ENCODE measurements around the gene BPIFB1.

The BPIFB1 gene

DNA sequence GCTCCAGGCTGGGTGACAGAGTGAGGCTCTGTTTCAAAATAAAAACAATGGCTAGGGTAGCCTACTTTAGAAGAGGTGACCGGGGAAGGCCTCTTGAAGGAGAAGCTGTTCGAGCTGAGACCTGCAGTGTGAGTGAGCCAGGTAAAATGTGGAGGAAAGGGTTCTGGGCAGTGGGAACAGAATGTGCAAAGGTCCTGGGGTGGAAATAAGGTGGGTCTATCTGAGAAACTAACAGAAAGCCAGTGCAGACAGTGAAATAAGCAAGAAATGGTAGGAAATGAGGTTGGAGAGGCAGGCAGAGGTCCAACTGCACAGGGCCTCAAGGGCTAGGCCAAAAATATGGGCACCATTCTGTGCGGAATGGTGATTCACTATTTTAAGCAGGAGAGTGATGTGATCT, 53.4 kb downstream of the BPIFB1 start:
- no peak for DNase-seq (ENCODE audit: low read depth, low spot score)
- no peaks in the 10 kb centered on the region for H3K27me3 ChIP-seq (ENCODE audit: insufficient read depth, insufficient read length)
- H3K4me3 ChIP-seq (ENCODE audit: insufficient read length, low read depth), result no peak overlapping the region
- H3K9ac ChIP-seq (ENCODE audit: insufficient read length, low read depth), result no peak overlapping the region
- H3K36me3 ChIP-seq (ENCODE audit: insufficient read depth, insufficient read length, low read length), result no peaks in the 10 kb centered on the region
- no peak for TF ChIP-seq ZNF274 (IDR thresholded peaks at IDR 0.05; ENCODE audit: low read depth, low read length)
- no peak for TF ChIP-seq SUZ12 (IDR thresholded peaks at IDR 0.05; ENCODE audit: extremely low read depth, insufficient read depth, insufficient read length)
- no peak for TF ChIP-seq YY1 (IDR thresholded peaks at IDR 0.05; ENCODE audit: insufficient read depth, insufficient read length)
- no peaks in the 10 kb centered on the region for H3K9me3 ChIP-seq (ENCODE audit: insufficient read depth, low read length)
- H3K4me1 ChIP-seq (ENCODE audit: insufficient read depth, insufficient read length), result peaks cover 2% of the 10 kb centered on the region

DNA sequence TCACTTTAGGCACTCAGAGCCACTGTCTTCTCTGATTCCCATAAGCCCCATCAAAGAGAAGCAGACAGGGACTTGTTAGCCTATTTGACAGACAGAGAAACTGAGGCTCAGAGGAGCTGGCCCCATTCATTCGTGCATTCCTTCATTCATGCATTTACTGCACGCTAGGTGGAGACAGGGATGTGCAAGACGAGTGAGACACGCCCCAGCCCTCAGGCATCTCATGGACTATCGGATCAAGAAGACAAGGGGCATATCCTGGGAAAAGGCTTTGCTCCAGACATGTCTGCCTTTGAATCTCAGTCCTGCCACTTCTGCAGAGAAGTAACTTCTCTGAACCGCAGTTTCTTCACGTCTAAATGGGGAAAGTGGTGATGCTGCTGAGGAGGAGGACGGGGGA, 54.1 kb downstream of the BPIFB1 start:
- no peak for DNase-seq (ENCODE audit: low read depth, low spot score)
- no peak overlapping the region for H3K4me3 ChIP-seq (ENCODE audit: insufficient read length, low read depth)
- H3K9me3 ChIP-seq (ENCODE audit: insufficient read depth, low read length), result no peaks in the 10 kb centered on the region
- H3K36me3 ChIP-seq (ENCODE audit: insufficient read depth, insufficient read length, low read length), result no peaks in the 10 kb centered on the region
- H3K27me3 ChIP-seq (ENCODE audit: insufficient read depth, insufficient read length), result no peaks in the 10 kb centered on the region
- peaks cover 2% of the 10 kb centered on the region for H3K4me1 ChIP-seq (ENCODE audit: insufficient read depth, insufficient read length)
- TF ChIP-seq YY1 (IDR thresholded peaks at IDR 0.05; ENCODE audit: insufficient read depth, insufficient read length), result no peak
- no peak for TF ChIP-seq ZNF274 (IDR thresholded peaks at IDR 0.05; ENCODE audit: low read depth, low read length)
- TF ChIP-seq SUZ12 (IDR thresholded peaks at IDR 0.05; ENCODE audit: extremely low read depth, insufficient read depth, insufficient read length), result no peak
- no peak overlapping the region for H3K9ac ChIP-seq (ENCODE audit: insufficient read length, low read depth)

DNA sequence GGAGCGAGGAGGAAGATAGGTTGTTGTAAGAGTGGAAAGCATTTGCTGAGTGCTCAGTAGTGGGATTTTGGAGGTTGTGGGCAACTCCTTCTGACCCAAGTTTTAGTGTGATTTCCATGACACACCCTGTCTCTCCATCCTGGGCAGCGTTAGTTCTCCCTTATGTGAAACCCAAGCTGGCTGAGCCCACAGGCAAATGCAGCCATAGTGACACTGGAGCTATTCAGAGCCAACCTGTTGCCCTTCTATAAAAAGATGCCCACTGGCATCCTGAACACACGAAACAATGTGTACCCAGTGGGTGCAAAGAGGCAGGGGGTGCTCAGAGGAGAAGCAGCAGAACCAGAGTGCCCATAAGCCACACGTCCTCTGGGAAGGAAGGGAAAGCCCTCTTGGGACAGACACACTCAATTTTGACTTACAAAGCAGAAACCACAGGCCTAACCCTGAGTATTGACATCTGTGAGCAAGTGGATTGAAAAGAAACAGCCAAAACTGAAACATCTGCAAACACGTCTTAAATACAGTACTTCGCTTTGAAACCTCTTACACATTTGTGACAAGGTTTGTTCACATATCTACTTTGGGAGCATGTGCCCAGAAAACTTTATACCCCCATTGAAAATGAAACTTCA, 54.6 kb downstream of the BPIFB1 start:
- H3K27me3 ChIP-seq (ENCODE audit: insufficient read depth, insufficient read length), result no peaks in the 10 kb centered on the region
- DNase-seq (ENCODE audit: low read depth, low spot score), result no peak
- no peak overlapping the region for H3K4me3 ChIP-seq (ENCODE audit: insufficient read length, low read depth)
- H3K9me3 ChIP-seq (ENCODE audit: insufficient read depth, low read length), result no peaks in the 10 kb centered on the region
- H3K4me1 ChIP-seq (ENCODE audit: insufficient read depth, insufficient read length), result peaks cover 2% of the 10 kb centered on the region
- H3K36me3 ChIP-seq (ENCODE audit: insufficient read depth, insufficient read length, low read length), result no peaks in the 10 kb centered on the region
- no peak overlapping the region for H3K9ac ChIP-seq (ENCODE audit: insufficient read length, low read depth)
- TF ChIP-seq ZNF274 (IDR thresholded peaks at IDR 0.05; ENCODE audit: low read depth, low read length) (no peak), SUZ12 (IDR thresholded peaks at IDR 0.05; ENCODE audit: extremely low read depth, insufficient read depth, insufficient read length) (no peak), YY1 (IDR thresholded peaks at IDR 0.05; ENCODE audit: insufficient read depth, insufficient read length) (no peak)

DNA sequence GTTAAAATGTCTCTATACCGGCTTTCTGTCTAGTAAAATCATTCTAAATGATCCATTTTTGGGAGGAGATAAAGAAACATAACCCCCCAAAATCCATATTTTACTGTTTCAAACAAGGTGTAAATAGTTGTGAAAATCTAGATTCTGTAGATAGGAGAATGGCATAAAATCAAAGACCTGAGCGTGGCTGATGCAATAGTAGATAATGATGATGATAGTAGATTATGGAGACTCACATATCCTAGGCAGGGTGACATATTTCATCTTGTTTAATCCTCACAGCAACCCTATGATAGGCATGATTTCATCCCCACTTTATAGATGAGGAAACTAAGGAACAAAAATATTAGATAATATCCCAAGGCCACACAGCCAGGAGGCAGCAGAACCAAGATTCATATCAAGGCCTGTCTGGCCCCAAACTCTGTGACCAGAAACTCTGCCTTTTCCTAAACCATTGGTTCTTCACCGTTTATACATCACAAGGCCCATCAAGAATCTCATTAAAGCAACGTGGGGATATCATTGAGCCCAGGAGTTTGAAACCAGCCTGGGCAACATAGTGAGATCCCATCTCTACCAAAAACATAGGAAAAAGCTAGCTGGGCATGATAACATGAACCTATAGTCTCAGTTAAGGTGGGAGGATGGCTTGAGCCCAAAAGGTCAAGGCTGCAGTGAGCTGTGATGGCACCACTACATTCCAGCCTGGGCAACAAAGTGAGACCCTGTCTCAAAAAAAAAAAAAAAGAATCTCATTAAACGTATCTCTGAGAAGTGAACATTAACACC, 55.6 kb downstream of the BPIFB1 start:
- Histone ChIP-seq H3K36me3 (ENCODE audit: insufficient read depth, insufficient read length, low read length) (no peaks in the 10 kb centered on the region), H3K4me3 (ENCODE audit: insufficient read length, low read depth) (no peak overlapping the region), H3K9me3 (ENCODE audit: insufficient read depth, low read length) (no peaks in the 10 kb centered on the region), H3K9ac (ENCODE audit: insufficient read length, low read depth) (no peak overlapping the region), H3K4me1 (ENCODE audit: insufficient read depth, insufficient read length) (peaks cover 2% of the 10 kb centered on the region), H3K27me3 (ENCODE audit: insufficient read depth, insufficient read length) (no peaks in the 10 kb centered on the region)
- TF ChIP-seq SUZ12 (IDR thresholded peaks at IDR 0.05; ENCODE audit: extremely low read depth, insufficient read depth, insufficient read length) (no peak), ZNF274 (IDR thresholded peaks at IDR 0.05; ENCODE audit: low read depth, low read length) (no peak), YY1 (IDR thresholded peaks at IDR 0.05; ENCODE audit: insufficient read depth, insufficient read length) (no peak)
- DNase-seq (ENCODE audit: low read depth, low spot score), result no peak

DNA sequence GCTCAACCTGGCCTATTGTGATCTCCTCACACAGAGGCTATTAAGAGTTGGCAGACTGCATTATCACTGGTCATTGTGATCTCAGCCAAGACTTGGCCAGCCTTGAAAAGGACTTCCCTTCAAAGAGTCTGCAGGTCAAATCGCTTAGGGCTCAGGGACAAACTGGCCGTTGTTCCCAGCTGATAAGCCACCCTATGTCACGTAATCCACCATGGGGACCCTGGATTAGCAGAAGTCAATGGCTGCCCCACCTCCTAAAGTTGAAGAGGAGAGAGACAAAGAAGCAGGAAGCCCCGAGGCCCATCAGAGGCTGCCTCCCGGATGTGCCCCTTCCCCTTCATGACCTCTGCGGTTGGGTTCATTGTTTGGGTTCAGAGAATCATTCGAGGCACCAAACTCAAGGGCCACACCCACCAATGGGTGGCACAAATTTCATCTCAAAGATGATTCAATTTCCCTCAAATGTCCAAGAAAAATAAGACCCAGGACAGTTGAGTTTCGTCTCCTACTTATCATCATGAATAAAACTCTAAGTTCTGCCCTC, 56.6 kb downstream of the BPIFB1 start:
- Histone ChIP-seq H3K9me3 (ENCODE audit: insufficient read depth, low read length) (no peaks in the 10 kb centered on the region), H3K4me1 (ENCODE audit: insufficient read depth, insufficient read length) (peaks cover 2% of the 10 kb centered on the region), H3K4me3 (ENCODE audit: insufficient read length, low read depth) (no peak overlapping the region), H3K9ac (ENCODE audit: insufficient read length, low read depth) (no peak overlapping the region), H3K36me3 (ENCODE audit: insufficient read depth, insufficient read length, low read length) (no peaks in the 10 kb centered on the region), H3K27me3 (ENCODE audit: insufficient read depth, insufficient read length) (no peaks in the 10 kb centered on the region)
- TF ChIP-seq ZNF274 (IDR thresholded peaks at IDR 0.05; ENCODE audit: low read depth, low read length) (no peak), YY1 (IDR thresholded peaks at IDR 0.05; ENCODE audit: insufficient read depth, insufficient read length) (no peak), SUZ12 (IDR thresholded peaks at IDR 0.05; ENCODE audit: extremely low read depth, insufficient read depth, insufficient read length) (no peak)
- no peak for DNase-seq (ENCODE audit: low read depth, low spot score)

DNA sequence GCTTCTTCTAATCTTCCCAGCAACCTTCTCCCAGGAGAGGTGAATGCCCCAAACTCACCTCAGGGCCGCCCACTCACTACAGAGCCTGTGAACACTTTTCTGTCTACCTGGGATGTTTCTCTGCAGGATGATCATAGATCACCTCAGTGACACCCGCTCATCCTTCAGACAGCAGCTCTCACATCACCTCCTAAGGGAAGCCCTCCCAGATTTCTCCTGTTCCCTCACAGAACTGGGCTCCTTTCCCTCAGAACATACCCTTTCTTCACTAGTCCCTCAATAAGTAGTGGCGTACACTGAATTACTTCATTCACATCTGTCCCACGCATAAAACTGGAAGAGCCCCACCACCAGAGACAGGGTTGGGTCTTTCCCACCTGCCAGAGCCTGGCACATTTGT, 60.5 kb downstream of the BPIFB1 start:
- Histone ChIP-seq H3K36me3 (ENCODE audit: insufficient read depth, insufficient read length, low read length) (peaks cover 3% of the 10 kb centered on the region), H3K9ac (ENCODE audit: insufficient read length, low read depth) (no peak overlapping the region), H3K4me3 (ENCODE audit: insufficient read length, low read depth) (no peak overlapping the region), H3K9me3 (ENCODE audit: insufficient read depth, low read length) (no peaks in the 10 kb centered on the region), H3K27me3 (ENCODE audit: insufficient read depth, insufficient read length) (no peaks in the 10 kb centered on the region), H3K4me1 (ENCODE audit: insufficient read depth, insufficient read length) (peaks cover 11% of the 10 kb centered on the region)
- TF ChIP-seq SUZ12 (IDR thresholded peaks at IDR 0.05; ENCODE audit: extremely low read depth, insufficient read depth, insufficient read length) (no peak), ZNF274 (IDR thresholded peaks at IDR 0.05; ENCODE audit: low read depth, low read length) (no peak), YY1 (IDR thresholded peaks at IDR 0.05; ENCODE audit: insufficient read depth, insufficient read length) (no peak)
- DNase-seq (ENCODE audit: low read depth, low spot score), result no peak

DNA sequence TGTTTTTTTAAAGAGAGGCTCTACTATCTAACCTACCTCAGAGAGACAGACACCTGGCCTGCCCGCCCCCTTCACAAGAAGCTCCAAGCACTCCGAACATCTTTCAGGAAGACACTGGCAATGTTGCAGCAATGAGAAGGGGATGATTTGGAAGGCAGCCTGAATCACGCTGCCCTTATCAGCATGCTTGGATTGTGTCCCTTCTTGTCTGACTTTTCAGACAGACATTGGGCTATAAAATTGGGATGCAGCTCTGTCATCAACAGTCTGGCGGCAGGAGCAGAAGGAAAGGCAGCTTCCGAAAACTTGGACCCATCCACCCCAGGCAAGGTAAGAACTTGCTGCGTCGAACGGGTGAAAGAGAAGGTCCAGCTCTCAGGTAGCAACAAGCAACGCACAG, 62.3 kb downstream of the BPIFB1 start:
- H3K4me1 ChIP-seq (ENCODE audit: insufficient read depth, insufficient read length), result peaks cover 14% of the 10 kb centered on the region
- H3K9me3 ChIP-seq (ENCODE audit: insufficient read depth, low read length), result no peaks in the 10 kb centered on the region
- TF ChIP-seq SUZ12 (IDR thresholded peaks at IDR 0.05; ENCODE audit: extremely low read depth, insufficient read depth, insufficient read length), result no peak
- no peak for TF ChIP-seq ZNF274 (IDR thresholded peaks at IDR 0.05; ENCODE audit: low read depth, low read length)
- no peak for TF ChIP-seq YY1 (IDR thresholded peaks at IDR 0.05; ENCODE audit: insufficient read depth, insufficient read length)
- no peaks in the 10 kb centered on the region for H3K27me3 ChIP-seq (ENCODE audit: insufficient read depth, insufficient read length)
- no peak for DNase-seq (ENCODE audit: low read depth, low spot score)
- no peak overlapping the region for H3K9ac ChIP-seq (ENCODE audit: insufficient read length, low read depth)
- H3K4me3 ChIP-seq (ENCODE audit: insufficient read length, low read depth), result no peak overlapping the region
- peaks cover 9% of the 10 kb centered on the region for H3K36me3 ChIP-seq (ENCODE audit: insufficient read depth, insufficient read length, low read length)
